AML-193 (cell line): ENCODE measurements around the gene SLC25A45.

Experiments
- DNase-seq, 2 experiments: peaks; one replicate each; lab custom pipeline; 2025; lab: John Stamatoyannopoulos, UW

The SLC25A45 gene

DNA sequence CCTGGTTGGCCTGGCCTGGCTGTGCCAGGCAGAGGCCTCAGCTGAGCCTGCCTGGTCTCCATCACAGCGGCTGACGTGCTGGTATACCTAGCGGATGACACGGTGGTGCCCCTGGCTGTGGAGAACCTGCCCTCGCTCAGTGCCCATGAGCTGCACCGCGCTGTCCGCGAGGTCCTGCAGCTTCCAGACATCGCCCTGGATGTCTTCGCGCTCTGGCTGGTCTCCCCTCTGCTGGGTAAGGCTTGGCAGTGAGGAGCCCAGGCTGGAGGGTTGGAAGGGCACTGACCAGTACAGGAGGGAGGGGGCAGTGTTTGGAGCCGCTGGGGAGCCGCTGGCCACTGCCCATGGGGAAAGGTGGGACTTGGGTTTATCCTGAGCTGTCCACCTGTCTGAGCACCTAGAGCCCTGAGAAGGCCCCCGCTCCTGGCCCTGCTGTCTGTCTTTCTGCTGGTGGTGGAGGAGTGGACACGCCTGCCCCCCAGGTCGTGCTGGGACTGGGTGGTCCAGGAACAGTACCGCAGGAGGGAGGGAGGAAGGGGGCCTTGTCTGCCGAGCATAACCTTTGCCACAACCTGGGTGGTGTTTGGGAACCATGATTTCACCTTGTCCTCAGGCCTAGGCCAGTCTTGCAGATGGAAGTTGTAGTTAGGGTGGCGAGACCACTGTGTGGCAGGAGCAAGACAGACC, 7.0 kb upstream of the SLC25A45 start:
- DNase-seq = no peak

DNA sequence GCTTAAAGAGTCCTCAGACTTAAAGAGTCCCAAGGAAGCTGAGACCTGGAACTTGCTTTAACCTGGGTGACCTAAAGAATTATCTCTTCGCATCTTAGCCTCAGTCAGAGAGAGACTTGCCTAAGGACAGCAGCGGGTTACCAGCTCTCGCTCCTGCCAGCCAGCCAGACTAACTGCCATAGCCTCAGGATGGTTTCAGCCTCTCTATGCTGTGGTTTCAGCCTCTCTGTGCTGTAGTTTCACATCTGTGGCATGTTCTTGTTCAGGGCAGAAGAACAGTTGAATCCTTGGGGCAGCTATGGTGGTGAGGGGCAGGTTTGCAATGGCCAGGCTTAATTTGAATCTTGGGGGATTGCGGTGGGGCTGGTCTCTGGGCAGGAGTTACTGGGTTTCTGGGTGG, 6.3 kb upstream of the SLC25A45 start:
- DNase-seq = no peak

DNA sequence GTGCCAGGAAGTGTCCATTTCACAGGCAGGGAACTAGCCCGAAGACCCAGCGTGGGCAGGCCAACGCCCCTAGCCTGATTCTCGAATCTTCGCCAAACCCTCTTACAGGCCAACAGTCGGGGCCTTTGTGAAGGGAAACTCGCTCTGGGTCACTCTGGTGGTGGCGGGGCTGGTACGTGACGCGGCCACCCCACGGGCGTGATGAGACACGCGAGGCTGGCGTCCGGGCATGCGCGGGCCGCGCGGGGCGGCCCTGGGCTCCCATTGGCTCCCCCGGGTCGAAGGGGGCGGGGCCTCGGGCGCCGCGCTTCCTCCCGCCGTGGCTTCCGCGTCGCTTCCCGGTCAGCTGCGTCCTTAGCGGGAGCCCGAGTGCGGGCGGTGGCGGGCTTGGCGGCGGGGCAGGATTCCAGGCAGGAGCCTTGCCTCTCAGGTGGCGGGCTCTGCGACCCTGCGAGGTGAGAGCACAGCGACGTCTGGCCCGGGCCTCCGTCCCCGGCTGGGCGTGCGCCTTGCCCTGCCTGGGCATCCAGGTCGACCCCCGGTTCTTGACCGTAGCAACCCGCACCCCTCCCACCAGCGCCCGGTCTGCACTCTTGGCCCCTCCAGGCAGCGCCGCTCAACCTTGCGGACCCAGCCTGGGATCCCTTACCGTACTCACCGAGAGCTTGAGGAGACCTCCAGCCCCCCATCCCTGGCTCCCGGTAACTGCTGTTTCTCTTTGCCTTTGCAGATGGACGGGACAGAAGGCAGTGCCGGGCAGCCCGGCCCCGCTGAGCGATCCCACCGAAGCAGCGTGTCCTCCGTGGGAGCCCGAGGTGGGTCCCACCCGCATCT, 4.1 kb upstream of the SLC25A45 start, which contains the start of gene FRMD8:
TSS of gene FRMD8 (plus strand) at position 331 of the 834 bp plus-strand sequence. CDS start at position 731, 400 bp downstream.
- peak; percentile 59 to 68 for DNase-seq

DNA sequence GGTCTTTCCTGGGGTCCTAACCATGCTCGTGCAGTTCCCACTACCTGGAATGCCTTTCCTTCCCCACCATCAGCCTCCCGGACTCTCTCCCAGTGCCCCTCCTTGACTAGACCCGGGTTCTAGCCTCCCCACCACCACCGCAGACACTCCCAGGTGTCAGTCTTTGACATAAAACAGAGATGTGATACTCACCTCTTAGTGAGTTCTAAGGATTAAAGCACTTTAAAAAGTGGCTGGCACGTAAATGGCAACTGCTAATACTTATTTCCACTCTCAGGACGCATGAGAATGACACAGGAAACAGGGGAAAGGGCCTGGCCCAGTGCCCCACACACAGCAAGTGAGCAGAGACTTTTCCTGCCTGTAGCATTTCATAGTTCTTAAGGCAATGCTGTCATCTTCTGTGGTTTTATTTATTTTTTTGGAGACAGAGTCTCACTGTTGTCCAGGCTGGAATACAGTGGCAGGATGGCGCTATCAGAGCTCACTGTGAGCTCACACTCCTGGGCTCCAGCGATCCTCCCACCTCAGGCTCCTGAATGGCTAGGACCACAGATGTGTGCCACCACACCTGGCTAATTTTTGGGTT, 1.9 kb upstream of the SLC25A45 start:
- no peak for DNase-seq

DNA sequence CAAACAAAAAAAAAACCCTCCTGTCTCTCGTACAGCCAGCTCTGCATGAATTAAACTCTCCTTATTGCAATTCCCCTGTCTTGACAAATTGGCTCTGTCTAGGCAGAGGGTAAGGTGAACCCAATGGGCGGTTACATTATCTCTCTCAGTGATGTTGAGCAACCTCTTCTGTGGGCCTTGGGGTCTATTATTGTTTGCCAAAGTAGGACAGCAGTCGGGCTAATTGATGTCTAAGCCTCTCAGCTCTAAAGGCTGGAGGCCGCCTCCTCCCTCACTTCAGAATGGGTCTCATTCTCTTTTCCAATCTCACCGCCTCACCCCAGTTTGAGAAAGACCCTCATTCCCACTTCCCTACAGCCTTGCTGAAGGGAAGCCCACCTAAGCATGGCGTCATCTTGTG, 1.3 kb upstream of the SLC25A45 start:
- no peak for DNase-seq

DNA sequence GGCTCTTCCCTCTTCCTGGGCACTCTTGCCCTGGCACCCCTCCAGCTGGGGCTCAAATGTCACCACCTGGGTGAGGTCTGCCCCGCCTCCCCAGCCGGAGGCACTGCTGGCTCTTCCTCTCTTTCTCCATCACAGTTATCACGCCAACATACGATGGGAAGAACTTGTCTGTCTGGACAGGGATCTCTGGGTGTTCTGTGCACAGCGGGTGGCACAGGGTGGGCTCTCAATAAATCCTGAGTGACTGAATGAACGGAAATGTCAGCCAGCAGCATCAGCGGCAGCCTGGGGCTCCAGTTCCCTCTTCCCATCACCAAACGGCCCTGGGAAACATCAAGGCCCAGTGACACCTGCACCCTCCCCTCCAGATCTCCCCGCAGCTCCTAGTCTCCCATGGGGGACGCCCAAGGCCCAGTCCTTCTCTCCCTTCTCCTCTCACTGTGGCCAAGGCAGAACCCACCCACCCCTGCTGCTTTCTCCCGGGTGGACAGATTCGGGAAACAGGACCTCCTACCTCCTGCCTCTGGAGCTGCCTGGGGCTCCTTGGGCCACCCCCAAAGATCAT, 440 bp upstream of the SLC25A45 start:
- DNase-seq = no peak

DNA sequence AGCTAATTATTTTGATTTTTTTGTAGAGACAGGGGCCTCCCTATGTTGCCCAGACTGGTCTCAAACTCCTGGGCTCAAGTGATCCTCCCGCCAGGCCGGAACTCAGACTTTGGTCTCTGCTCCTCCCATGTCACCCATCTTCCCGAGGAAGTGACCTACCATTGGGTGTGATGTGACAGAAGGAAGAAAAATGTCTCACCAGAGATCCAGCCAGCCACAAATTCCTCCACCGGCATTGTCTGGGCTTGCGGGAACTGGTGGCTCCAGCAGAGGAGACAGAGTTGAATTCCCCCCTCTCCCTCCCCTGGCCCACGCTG, 772 bp downstream of the SLC25A45 start:
- DNase-seq = peak; percentile 12 to 28

DNA sequence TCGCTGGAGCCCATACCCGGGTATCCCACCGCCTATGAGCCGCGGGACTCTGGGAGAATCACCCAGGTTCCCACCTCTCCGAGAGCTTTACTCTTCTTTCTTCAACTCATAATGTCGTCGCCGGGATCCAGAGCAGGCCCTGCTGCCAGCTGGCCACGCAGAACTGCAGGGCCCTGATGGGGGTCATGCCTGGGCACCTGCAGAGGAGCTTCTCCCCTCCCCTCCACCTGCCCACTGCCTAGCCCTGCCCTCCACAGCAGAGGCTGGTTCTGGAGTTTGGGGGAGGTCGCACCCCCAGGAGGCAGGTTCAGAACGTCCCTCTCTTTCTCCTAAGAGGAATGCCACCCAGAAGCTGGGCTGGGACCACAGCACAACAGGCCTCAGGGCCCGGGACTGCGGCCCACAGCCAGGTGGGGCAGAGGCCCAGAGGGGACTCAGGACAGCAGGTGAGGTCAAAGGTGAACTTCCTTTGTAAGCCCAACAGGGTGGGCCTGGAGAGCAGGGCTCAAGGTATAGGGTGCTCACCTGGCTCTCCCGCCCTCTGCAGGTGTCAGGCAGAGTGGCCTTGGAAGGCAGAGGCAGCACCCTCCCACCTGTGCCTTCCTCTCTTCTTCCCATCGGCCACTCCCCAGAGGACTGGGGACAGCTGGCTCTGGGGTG, 1.9 kb downstream of the SLC25A45 start:
- no peak for DNase-seq

DNA sequence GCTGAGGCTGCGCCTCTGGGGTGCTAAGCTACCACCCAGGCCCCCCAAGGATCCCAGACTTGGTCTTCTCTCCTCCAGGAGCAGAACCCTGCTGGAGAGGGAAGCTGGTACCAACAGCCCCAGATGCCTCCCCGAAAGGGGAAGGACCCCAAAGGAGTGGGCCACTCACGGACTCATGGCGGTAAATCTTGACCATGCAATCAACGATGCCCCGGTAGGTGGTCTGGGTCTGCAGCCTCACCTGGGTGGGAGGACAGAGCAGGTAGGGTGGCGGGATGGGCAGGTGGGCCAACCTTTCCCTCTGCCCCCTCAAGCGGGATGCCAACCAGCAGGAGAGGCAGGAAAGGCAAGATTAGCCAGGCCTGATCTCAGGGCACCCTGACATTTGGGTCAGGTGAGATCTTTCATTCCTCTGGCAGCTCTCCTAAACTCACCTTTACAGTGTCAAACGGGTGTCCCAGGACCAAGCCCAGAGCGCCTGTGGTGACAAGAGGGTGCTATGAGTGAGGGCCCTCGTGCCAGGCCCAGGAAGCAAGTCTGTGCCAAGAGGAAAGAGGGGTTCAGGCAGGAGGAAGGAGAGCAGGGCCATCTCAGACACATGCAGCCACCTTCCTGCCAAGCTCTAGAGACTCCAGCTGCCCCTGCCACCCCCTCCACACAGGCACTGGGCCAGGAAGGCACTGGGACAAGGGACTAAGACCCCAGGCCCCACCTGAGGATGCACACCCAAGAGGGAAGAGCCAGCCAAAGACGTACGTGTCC, 2.6 kb downstream of the SLC25A45 start:
- no peak for DNase-seq

DNA sequence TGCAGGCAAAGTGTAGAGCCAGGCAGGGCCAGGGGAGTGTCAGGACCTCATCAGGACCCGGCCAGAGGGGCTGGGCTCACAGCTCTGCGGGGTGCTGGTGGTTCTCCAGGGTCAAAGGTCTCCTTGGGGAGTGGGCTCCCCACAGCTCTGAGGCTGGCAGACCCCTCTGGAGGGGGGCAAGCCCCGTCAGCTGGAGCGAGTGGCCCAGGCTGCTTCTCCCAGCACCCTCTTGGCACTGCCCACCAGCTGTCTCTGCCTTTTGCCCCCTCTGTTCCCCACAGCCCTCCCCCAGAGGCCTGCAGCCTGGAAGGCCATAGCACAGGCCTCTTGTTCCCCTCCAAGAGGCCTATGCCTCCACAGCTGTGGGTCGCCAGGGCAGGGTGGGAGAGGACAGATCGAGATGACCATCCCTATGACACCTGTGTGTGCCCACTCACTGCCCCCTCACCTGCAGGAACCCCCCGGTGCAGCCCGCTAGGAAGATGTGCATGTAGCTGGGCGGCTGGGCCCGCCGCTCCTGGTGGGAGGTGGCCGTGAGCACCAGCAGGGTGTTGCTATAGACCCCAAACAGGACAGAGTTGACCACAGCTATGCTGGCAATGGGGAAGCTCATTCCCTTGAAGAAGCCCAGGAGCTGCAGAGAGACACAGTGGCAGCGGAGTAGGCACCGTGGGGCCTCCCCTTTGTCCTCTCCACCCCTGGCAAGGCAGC, 3.4 kb downstream of the SLC25A45 start:
- no peak for DNase-seq

DNA sequence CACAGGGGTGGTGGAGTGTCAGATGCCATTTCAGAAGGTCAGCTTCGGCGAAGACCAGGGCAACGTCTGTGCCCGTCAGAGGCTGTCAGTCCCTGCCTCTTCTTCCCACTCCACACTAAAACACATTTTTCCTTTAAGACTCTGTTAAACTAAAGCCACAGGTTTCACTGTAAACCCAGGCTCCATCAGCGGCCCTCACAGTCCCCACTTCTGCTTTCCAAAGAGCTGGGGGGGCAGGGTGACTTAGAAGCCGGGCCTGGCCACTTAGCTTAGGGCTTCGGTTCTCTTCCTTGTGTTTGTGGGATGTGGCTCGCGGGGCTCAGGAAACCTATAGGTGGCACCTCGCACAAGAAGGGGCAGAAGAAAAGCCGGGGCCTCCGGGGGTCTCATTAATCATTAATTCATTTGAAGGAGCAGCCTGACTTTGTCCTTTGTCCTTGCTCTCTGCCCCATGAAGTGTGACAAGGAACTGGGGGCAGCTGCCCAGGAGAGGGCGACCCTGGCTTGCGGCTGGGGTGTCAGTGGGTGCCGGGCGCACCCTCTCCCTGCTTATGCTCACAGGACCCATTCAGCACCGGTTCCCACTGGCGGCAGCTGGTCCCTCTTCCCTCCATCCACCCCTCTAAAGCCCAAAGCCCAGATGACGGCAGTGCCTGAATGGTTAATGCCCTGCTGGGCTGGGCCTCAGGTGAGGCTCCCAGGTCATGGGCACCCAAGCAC, 4.1 kb downstream of the SLC25A45 start:
- peak; percentile 71 to 79 for DNase-seq

DNA sequence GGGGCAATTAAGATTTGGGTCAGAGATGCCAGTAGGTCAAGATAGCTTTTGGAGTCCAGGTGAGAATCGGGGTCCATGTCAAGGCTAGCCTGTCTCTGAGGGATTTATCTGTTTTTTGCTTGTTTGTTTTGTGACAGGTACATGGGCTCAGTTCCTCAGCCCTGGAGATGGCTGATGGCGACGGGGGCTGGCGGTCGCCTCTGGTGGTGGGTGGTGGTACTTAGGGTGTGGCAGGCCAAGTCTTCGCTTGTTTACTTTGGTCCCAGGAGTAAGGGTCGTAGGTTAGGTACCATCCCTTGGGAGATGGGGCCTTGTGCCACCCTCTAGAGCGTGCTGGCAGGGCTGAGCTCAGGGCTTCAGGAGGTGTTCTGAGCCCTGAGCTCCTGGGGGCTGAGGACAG, 4.7 kb downstream of the SLC25A45 start:
- DNase-seq = no peak

DNA sequence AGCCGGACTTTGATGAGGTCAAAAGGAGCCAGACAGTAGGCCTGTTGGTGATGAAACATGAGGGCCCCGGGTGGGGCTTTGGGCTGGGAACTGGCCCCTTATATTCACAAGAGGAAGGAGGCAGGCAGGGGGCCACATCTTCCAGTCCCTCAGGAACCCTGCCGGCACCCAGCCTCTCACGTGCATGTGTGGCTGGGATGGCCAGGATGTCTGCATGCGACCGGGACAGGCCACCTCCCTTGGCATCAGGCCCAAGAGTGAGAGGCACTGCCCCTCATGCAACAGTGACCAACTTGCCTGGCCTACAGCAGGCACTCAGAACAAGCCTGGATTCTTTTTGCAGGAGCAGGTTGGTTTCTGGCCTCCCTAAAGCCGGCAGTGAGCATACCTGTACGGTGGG, 5.4 kb downstream of the SLC25A45 start:
- no peak for DNase-seq

DNA sequence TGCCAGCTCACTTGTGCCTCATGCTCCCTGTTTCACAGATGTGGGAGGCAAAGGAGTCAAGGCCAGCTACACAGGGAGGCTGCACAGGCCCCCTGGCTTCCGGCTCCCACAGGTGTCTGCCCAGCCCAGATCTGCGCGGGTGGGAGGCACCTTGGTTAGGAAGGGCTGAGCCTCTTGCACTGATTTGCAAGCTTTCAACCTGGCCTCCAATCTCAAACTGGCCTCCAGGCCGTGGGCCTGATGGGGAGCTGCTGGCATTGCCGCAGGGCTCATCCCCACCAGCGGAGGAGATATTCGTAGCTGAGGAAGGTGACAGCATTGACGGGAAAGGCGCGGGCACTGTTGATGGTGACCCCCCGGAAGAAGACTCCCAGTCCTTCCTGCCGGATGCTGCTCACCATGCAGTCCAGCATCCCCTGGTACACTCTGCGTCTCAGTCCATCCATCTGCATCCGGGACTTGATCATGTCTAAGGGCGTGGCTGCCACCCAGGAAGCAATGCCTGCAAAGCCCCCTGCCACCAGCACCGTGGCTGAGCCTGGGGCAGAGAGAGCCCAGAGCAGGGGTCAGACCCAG, 6.2 kb downstream of the SLC25A45 start:
- no peak for DNase-seq

DNA sequence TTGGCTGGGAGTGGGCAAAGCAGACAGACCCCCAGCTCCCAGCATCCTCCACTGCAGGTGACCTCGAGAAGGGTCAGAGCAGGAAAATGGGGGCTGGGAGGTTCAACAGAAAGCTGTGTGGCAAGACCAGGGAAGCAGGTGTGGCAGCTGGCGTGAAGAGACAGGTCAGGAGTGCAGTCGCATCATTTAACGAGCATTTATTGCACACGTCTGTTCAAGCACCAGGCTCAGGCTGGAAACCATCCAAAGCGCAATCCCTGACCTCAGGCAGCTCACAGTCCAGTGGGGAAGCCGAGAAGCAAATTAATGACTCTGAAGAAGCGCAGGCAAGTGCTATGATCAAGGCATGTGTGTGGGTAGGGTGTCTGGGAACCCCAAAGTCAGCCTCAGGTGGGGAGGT, 7.4 kb downstream of the SLC25A45 start:
- no peak for DNase-seq

DNA sequence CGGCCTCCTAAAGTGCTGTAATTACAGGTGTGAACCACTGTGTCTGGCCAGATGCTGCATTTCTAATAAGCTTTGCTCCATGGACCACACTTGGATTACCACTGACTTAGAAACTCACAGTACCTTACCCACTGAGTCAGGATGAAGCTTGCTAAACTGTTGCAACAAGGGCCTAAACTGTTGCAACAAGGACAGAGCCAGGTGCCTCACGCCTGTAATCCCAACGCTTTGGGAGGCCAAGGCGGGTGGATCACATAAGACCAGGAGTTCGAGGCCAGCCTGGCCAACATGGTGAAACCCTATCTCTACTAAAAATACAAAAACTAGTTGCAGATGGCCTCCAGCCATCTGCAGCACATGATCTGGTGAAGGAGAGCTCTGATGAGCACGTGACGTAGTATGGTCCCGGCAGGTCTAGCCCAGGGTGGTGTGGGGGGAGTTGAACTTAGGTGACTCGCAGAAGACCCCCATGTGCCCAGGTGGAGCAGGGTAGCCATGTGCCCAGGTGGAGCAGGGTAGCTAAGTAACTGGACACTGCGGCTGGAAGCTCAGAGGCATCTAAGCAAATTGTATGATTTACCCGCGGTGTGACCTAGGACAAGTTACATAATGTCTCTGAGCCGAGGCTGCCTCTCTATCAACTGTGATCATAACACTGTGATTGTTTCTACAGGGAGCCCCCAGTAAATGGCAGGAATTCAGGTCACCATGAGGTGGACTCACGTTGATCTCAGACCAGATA, 8.4 kb downstream of the SLC25A45 start:
- no peak for DNase-seq

DNA sequence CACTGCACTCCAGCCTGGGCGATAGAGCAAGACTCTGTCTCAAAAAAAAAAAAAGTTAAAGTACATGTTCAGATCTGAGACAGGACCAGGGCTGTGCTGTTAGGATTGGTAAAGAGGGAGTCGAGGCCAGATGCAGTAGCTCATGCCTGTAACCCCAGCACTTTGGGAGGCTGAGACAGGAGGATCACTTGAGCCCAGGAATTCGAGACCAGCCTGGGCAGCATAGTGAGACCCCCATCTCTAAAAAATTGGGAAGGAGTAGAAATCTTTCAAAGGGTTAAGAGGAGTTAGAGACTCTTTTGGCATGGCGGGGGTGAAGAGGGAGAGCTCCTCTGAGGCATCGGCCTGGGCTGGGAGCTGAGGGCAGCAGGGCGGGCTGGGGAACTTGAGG, 11.8 kb downstream of the SLC25A45 start:
- no peak for DNase-seq

DNA sequence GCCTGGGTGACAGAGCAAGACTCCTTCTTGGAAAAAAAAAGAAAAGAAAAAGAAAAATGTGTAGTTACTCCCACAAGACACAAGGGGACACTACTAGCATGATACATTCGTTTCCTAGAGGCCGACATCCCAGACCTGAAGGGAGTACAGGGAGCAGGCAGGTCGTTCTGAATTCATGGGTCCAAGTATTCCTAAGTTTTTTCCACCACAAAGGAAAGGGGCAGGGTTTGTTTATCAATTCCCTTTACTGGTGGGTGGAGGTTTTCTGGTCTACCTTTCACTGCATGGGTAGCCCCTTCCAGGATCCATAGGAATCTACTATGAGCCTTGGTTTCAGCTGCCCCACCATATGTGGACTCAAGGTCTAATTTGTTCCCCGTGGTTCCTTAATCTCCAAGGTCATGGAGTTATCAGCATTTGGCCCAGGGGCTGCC, 16.1 kb downstream of the SLC25A45 start:
- DNase-seq = peak; percentile 74 to 85

DNA sequence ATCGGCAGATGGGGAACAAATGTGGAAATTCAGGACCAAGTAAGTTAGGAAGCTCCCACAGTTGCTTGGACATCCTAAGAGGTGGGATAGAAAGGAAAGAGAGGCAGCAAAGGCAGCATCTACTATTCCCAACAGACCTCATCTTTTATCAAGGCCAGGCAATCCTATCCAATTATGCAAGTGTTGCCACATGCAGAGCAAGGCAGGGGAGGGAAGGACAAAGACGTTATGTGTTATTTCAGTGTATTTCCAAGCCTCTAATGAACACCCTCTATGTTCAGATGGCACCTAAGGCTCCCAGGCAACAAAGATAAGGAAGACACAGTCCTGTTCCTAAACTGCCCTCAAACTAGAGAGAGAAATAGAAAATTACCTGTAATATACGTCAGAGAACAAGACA, 18.7 kb downstream of the SLC25A45 start:
- no peak for DNase-seq
